NOMO-1 treated with DMSO at 0.1 percent for 48 hours (cell line): Measurements from ENCODE around the gene DRGX.

Experiments
- DNase-seq: peaks from one replicate; lab custom pipeline; 2025; ENCODE audit not compliant: unreplicated experiment; lab: John Stamatoyannopoulos, UW

Gene DRGX

GRCh38 chr10:49348593-49348992 lies 47.3 kb downstream of the DRGX start:
- DNase-seq, result no peak

- no peak for DNase-seq
These were observed 48.1 kb downstream of the DRGX start for GRCh38 chr10:49347827-49348226.

- DNase-seq, result no peak
These were observed 48.5 kb downstream of the DRGX start for GRCh38 chr10:49347342-49347741.

GRCh38 chr10:49344840-49345239 lies 51.0 kb downstream of the DRGX start:
- DNase-seq, result no peak

GRCh38 chr10:49338604-49339003 lies 57.3 kb downstream of the DRGX start:
- DNase-seq, result no peak

GRCh38 chr10:49335364-49335972 lies 60.4 kb downstream of the DRGX start:
- DNase-seq, result no peak

GRCh38 chr10:49334964-49335363 lies 60.9 kb downstream of the DRGX start:
- no peak for DNase-seq

GRCh38 chr10:49333192-49333591 lies 62.7 kb downstream of the DRGX start:
- DNase-seq, result no peak

GRCh38 chr10:49332768-49333167 lies 63.1 kb downstream of the DRGX start:
- no peak for DNase-seq

- no peak for DNase-seq
These were observed 63.6 kb downstream of the DRGX start for GRCh38 chr10:49332333-49332732.

- DNase-seq, result no peak
These were observed 64.5 kb downstream of the DRGX start for GRCh38 chr10:49331431-49331830.

- no peak for DNase-seq
These were observed 65.7 kb downstream of the DRGX start for GRCh38 chr10:49330127-49330665.

- peak; percentile 46 for DNase-seq
These were observed 66.8 kb downstream of the DRGX start for GRCh38 chr10:49329146-49329505.

- no peak for DNase-seq
These were observed 67.3 kb downstream of the DRGX start for GRCh38 chr10:49328401-49329145.

GRCh38 chr10:49327036-49327813 lies 68.7 kb downstream of the DRGX start:
- no peak for DNase-seq

GRCh38 chr10:49325916-49326783 lies 69.7 kb downstream of the DRGX start:
- DNase-seq, result no peak

GRCh38 chr10:49325131-49325915 lies 70.6 kb downstream of the DRGX start:
- no peak for DNase-seq

GRCh38 chr10:49324711-49325110 lies 71.2 kb downstream of the DRGX start:
- DNase-seq, result peak; percentile 1

GRCh38 chr10:49323896-49324270 lies 72.0 kb downstream of the DRGX start:
- DNase-seq, result no peak
